Right cardiac atrium (tissue), 5 donors: ENCODE measurements around the gene LAG3. TPM values are rescaled to one million over a fixed set of nuclear protein-coding genes. Genes with fewer than 3 reads are reported as not detected.

Experiments used
- ATAC-seq, 2 donors: fragments of 200-7000 bp; cut with Tn5 transposase; one replicate each; pipeline versions ENCODE4 v1.8.0 to v1.9.1; 2020; ENCODE audit warnings: moderate library complexity in 2 of 2, mild to moderate bottlenecking in 1 of 2
- DNase-seq, 3 donors: peaks; one replicate each; pipeline ENCODE4 v3.0.0-alpha.2; 2020
- H3K27ac ChIP-seq: one replicate; pipeline ENCODE4 v1.5.1; 2013; ENCODE audit warnings: mild to moderate bottlenecking, low read length, control low read depth, moderate library complexity
- H3K27me3 ChIP-seq: one replicate; pipeline ENCODE4 v1.6.1; 2013; ENCODE audit not compliant: control insufficient read depth, insufficient read depth
- H3K4me1 ChIP-seq: one replicate; pipeline ENCODE4 v1.6.1; 2013; ENCODE audit warnings: low read length; ENCODE audit not compliant: control insufficient read depth, insufficient read depth
- H3K4me3 ChIP-seq: one replicate; pipeline ENCODE4 v1.5.1; 2013; ENCODE audit warnings: low read length, control low read depth
- H3K9me3 ChIP-seq: one replicate; pipeline ENCODE4 v1.6.1; 2013; ENCODE audit warnings: low read length; ENCODE audit not compliant: control insufficient read depth
- WGBS: extraction: QIAGEN DNeasy Blood & Tissue Kit; methylation state at CpG from one replicate; pipeline ENCODE4 v1.1.7; 2013; 5-methylcytosine and 5-hydroxymethylcytosine counted together
- intact Hi-C, 4 donors: fragments of 100-400 bp; cut with DNase I; formaldehyde crosslinking; loops; one replicate each; pipeline versions ENCODE4 v1.11.0 to v1.14.0; 2022 to 2023
- polyA plus RNA-seq: library from polyadenylated mRNA; stranded (reverse); fragments of 200-250 nt; gene quantifications from one replicate; pipeline ENCODE4 v1.2.3, GENCODE V29; 2013
- total RNA-seq, 4 donors: library from RNA; stranded (reverse); fragmentation: NEBNext Ultra II Directional; extraction: Animal tissue kit (Norgen Biotek cat#: 25700); gene quantifications; one replicate each; pipeline ENCODE4 v1.2.1, GENCODE V29; 2021
- donor health status: healthy with polysubstance abuse.
- donor health status: DM: no; HTN: yes; CAD: no.
- donor health status: DM: no; HTN: no; CAD: no.
- donor health status: DM: no; HTN: yes; CAD: no; lungs with severe emphysema.
- donor health status: DM: yes; HTN: yes; CAD: no.

LAG3 gene
- total and polyA plus RNA-seq, 5 donors = 0.28 to 1.1 (median 0.57) TPM

GRCh38 chr12:6773590-6774351 is 1.5 kb downstream of the LAG3 start:
- Histone ChIP-seq H3K27me3 (no peaks in the 10 kb centered on the region), H3K27ac (no peak overlapping the region), H3K4me1 (peaks cover under 1% of the 10 kb centered on the region), H3K4me3 (peak overlapping the region; percentile 11), H3K9me3 (no peaks in the 10 kb centered on the region)
- intact Hi-C loops = no loop called here
- ATAC-seq (no peak), DNase-seq (peak in 1 of 3 donors; percentile 53)
- WGBS = 25% methylated on average over 60 of the region's 60 CpGs

GRCh38 chr12:6774499-6775062 is 2.3 kb downstream of the LAG3 start:
- Histone ChIP-seq H3K27me3 (no peaks in the 10 kb centered on the region), H3K4me1 (no peaks in the 10 kb centered on the region), H3K4me3 (no peak overlapping the region), H3K27ac (no peak overlapping the region), H3K9me3 (no peaks in the 10 kb centered on the region)
- DNase-seq (no peak), ATAC-seq (no peak)
- WGBS = 83% methylated on average over 15 of the region's 15 CpGs
- intact Hi-C loops = no loop called here

- no peak for ATAC-seq
- no peak for DNase-seq
- intact Hi-C loops = no loop called here
- WGBS = 84% methylated on average over 16 of the region's 16 CpGs
- Histone ChIP-seq H3K27ac (no peak overlapping the region), H3K27me3 (no peaks in the 10 kb centered on the region), H3K9me3 (no peaks in the 10 kb centered on the region), H3K4me1 (no peaks in the 10 kb centered on the region), H3K4me3 (no peak overlapping the region)
Measured at GRCh38 chr12:6775185-6776174, 3.2 kb downstream of the LAG3 start.

- Histone ChIP-seq H3K27me3 (no peaks in the 10 kb centered on the region), H3K9me3 (no peaks in the 10 kb centered on the region), H3K4me1 (no peaks in the 10 kb centered on the region), H3K27ac (no peak overlapping the region), H3K4me3 (no peak overlapping the region)
- no peak for DNase-seq
- 94% methylated on average over 5 of the region's 5 CpGs for WGBS
- intact Hi-C loops = no loop called here
- no peak for ATAC-seq
Measured at GRCh38 chr12:6777386-6777785, 5.1 kb downstream of the LAG3 start.

DNA sequence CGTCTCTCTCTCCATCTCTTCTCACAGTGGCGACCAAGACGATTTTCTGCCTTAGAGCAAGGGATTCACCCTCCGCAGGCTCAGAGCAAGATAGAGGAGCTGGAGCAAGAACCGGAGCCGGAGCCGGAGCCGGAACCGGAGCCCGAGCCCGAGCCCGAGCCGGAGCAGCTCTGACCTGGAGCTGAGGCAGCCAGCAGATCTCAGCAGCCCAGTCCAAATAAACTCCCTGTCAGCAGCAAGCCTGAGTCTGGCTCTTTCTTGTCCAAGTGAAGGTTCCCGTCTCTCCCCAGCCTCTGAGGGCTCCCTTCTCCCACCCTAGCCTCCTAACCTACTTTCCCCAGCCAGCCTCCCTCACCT is 5.9 kb downstream of the LAG3 start:
- Histone ChIP-seq H3K27ac (peak overlapping the region; percentile 2), H3K9me3 (no peaks in the 10 kb centered on the region), H3K4me3 (peak overlapping the region; percentile 15), H3K27me3 (no peaks in the 10 kb centered on the region), H3K4me1 (no peaks in the 10 kb centered on the region)
- intact Hi-C loops = loop anchor here in 1 of 4 donors (2.0 kb wide), 1 partner anchor 23 kb away; no protein-coding TSS in a partner anchor
- ATAC-seq (peak; percentile 47 to 50), DNase-seq (peak; percentile 43 to 80 (median 73))
- 19% methylated on average over 14 of the region's 14 CpGs for WGBS

- H3K27me3 ChIP-seq = no peaks in the 10 kb centered on the region
- peak overlapping the region; percentile 15 for H3K4me3 ChIP-seq
- DNase-seq = peak; percentile 95 to 97 (median 96)
- 3% methylated on average over 35 of the region's 35 CpGs for WGBS
- peak overlapping the region; percentile 2 for H3K27ac ChIP-seq
- H3K4me1 ChIP-seq = no peaks in the 10 kb centered on the region
- intact Hi-C loops = loop anchor here in 1 of 4 donors (2.0 kb wide), 1 partner anchor 24 kb away; no protein-coding TSS in a partner anchor
- peak; percentile 96 for ATAC-seq
- H3K9me3 ChIP-seq = no peaks in the 10 kb centered on the region
Measured at GRCh38 chr12:6778574-6779550, 6.5 kb downstream of the LAG3 start.

DNA sequence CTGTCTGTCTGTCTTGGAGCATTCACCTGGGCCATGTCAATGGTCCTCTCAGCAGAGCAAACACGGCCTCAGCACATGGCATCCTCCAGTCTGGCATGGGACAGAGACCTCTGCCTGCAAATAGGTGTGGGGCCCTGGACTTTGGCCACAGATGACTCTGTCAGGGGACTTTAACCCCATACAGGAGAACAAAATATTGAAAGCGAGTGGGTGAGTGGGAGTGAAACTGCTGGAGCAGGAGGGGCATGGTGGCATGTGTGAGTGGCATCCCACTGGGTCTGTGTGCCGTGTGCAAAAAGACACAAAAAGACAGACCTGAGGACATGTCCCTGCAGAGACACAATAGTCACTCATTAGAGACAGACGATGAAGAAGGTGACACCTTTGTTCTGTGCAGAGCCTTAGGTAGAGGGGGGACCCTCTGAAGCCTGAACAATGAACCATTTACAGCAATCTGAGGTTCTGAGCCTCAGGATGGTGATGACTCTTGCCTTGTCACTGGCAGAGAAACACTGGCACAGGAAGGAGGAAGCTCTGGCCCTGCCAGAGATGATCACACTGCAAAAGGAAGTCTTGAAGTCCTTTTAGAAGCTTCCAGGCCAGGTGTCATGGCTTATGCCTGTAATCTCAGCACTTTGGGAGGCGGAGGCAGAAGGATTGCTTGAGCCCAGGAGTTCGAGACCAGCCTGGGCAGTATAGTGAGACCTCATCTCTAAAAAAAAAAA is 7.5 kb downstream of the LAG3 start:
- no peak overlapping the region for H3K27ac ChIP-seq
- intact Hi-C loops = loop anchor here in 1 of 4 donors (2.0 to 10.0 kb wide), 2 partner anchors 25 to 45 kb away; no protein-coding TSS in a partner anchor
- DNase-seq = no peak
- no peak for ATAC-seq
- 94% methylated on average over 6 of the region's 6 CpGs for WGBS
- H3K4me3 ChIP-seq = no peak overlapping the region
- H3K27me3 ChIP-seq = no peaks in the 10 kb centered on the region
- no peaks in the 10 kb centered on the region for H3K9me3 ChIP-seq
- H3K4me1 ChIP-seq = no peaks in the 10 kb centered on the region

- intact Hi-C loops = loop anchor here in 1 of 4 donors (10.0 kb wide), 1 partner anchor 46 kb away; no protein-coding TSS in a partner anchor
- 86% methylated on average over 6 of the region's 6 CpGs for WGBS
- DNase-seq (no peak), ATAC-seq (no peak)
- Histone ChIP-seq H3K4me1 (no peaks in the 10 kb centered on the region), H3K4me3 (no peak overlapping the region), H3K9me3 (no peaks in the 10 kb centered on the region), H3K27ac (no peak overlapping the region), H3K27me3 (no peaks in the 10 kb centered on the region)
Measured at GRCh38 chr12:6780573-6780972, 8.3 kb downstream of the LAG3 start.

GRCh38 chr12:6782119-6782518 is 9.8 kb downstream of the LAG3 start:
- ATAC-seq (no peak), DNase-seq (no peak)
- Histone ChIP-seq H3K27ac (no peak overlapping the region), H3K27me3 (no peaks in the 10 kb centered on the region), H3K9me3 (no peaks in the 10 kb centered on the region), H3K4me1 (peaks cover 2% of the 10 kb centered on the region), H3K4me3 (no peak overlapping the region)
- WGBS = 70% methylated on average over 6 of the region's 6 CpGs
- intact Hi-C loops = loop anchor here in 1 of 4 donors (10.0 kb wide), 1 partner anchor 47 kb away; no protein-coding TSS in a partner anchor
